Calu3 (cell line): ENCODE measurements around the gene MLPH. TPM values are rescaled to one million over a fixed set of nuclear protein-coding genes. Genes with fewer than 3 reads are reported as not detected.

ENCODE experiments used
- Bru-seq: library from RNA; stranded (reverse); fragments of 400-500 nt; gene quantifications from one replicate; lab custom pipeline; 2021; lab: Mats Ljungman, UMichigan
- BruChase-seq, 2 experiments: library from RNA; stranded (reverse); fragments of 400-500 nt; gene quantifications; one replicate each; lab custom pipeline; 2021; lab: Mats Ljungman, UMichigan
- BruUV-seq: library from RNA; stranded (reverse); fragments of 400-500 nt; replicated peaks from 2 replicates; lab custom pipeline; 2021; lab: Mats Ljungman, UMichigan
- CTCF ChIA-PET: fragments of 300-600 bp; sonication (Branson Sonifier 250); formaldehyde crosslinking; loops from one replicate; lab custom pipeline; 2022; ENCODE audit warnings: antibody characterized with exemption; lab: Charles Lee
- DNase-seq: peaks from one replicate; pipeline ENCODE4 v3.0.0; 2022
- H3K27ac Mint-ChIP-seq: one replicate; pipeline ENCODE4 v1.8.0; 2022; ENCODE audit warnings: mixed read lengths; ENCODE audit not compliant: unreplicated experiment
- H3K27me3 Mint-ChIP-seq: one replicate; pipeline ENCODE4 v1.8.0; 2022; ENCODE audit warnings: mixed read lengths; ENCODE audit not compliant: unreplicated experiment
- H3K36me3 Mint-ChIP-seq: one replicate; pipeline ENCODE4 v1.8.0; 2022; ENCODE audit warnings: mild to moderate bottlenecking, moderate library complexity, mixed read lengths; ENCODE audit not compliant: insufficient read depth, unreplicated experiment
- H3K4me1 Mint-ChIP-seq: one replicate; pipeline ENCODE4 v1.8.0; 2022; ENCODE audit warnings: mild to moderate bottlenecking, low read depth, mixed read lengths; ENCODE audit not compliant: unreplicated experiment
- H3K4me3 Mint-ChIP-seq: one replicate; pipeline ENCODE4 v1.8.0; 2022; ENCODE audit warnings: mild to moderate bottlenecking, low read depth, moderate library complexity, mixed read lengths; ENCODE audit not compliant: unreplicated experiment
- H3K9me3 Mint-ChIP-seq: one replicate; pipeline ENCODE4 v1.8.0; 2022; ENCODE audit warnings: low read depth, mixed read lengths; ENCODE audit not compliant: unreplicated experiment
- intact Hi-C: fragments of 100-400 bp; cut with micrococcal nuclease; formaldehyde crosslinking; loops from one replicate; pipeline ENCODE4 v1.10.0; 2022; ENCODE audit not compliant: unreplicated experiment
- long read RNA-seq: library from polyadenylated mRNA; stranded (forward); transcript quantifications from one replicate; pipeline ENCODE4 v2.0.0, GENCODE V29; 2022
- total RNA-seq: library from RNA; stranded (reverse); gene quantifications from 2 replicates; pipeline ENCODE4 v1.2.3, GENCODE V29; 2022
- TF ChIP-seq, protein P1 (sequence below): fragments of 200-600 bp; IDR thresholded peaks from one replicate; pipeline ENCODE4 v1.8.0; 2022; ENCODE audit warnings: antibody characterized with exemption; ENCODE audit not compliant: unreplicated experiment

Gene MLPH, protein sequence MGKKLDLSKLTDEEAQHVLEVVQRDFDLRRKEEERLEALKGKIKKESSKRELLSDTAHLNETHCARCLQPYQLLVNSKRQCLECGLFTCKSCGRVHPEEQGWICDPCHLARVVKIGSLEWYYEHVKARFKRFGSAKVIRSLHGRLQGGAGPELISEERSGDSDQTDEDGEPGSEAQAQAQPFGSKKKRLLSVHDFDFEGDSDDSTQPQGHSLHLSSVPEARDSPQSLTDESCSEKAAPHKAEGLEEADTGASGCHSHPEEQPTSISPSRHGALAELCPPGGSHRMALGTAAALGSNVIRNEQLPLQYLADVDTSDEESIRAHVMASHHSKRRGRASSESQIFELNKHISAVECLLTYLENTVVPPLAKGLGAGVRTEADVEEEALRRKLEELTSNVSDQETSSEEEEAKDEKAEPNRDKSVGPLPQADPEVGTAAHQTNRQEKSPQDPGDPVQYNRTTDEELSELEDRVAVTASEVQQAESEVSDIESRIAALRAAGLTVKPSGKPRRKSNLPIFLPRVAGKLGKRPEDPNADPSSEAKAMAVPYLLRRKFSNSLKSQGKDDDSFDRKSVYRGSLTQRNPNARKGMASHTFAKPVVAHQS
- total RNA-seq (39.8 and 47.2 TPM in 2 replicates), Bru-seq, nascent RNA (percentile 63 among the genes with signal in this experiment), BruChase-seq, experiment 1, labeled RNA remaining after a 6-hour chase (percentile 54 among the genes with signal in this experiment), BruChase-seq, experiment 2, labeled RNA remaining after a 2-hour chase (percentile 58 among the genes with signal in this experiment)
- long read RNA-seq, transcript MLPH-202 (15 exons, 2,332 nt): major isoform, 7 of 28 reads
- long read RNA-seq, partial matches to known transcripts: 7 of 28 reads
- long read RNA-seq, other reads (novel, unspliced or antisense): 11 of 28 reads

DNA sequence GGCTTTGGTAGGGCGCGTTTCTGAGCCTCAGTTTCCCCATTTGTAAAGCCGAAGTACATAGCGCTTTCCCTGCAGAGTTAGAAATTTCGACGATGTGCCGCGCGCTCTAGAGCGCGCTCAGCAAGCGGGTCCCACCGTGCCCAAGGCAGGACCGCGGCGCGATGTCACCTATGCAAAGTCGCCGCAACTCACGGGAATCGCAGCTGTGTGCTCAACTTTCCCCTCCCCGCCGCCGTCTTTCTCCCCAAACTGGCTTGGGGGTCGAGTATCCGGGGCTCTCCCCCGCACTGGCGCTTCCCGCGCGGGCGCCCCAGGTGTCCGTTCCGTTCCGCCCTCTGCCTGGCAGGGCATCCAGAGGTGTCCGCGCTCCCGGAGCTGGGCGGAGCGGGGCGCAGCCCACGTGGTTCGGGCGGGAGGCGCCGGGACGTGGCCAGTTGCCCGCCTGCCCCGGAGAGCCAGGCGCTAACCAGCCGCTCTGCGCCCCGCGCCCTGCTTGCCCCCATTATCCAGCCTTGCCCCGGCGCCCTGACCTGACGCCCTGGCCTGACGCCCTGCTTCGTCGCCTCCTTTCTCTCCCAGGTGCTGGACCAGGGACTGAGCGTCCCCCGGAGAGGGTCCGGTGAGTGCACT, at the start of gene MLPH:
Gene MLPH (plus strand): TSS at position 433 of the 630 bp plus-strand sequence. CDS start 6,176 bp downstream, outside the sequence.
- no peaks in the 10 kb centered on the region for H3K9me3 Mint-ChIP-seq
- TF ChIP-seq, protein P1, sequence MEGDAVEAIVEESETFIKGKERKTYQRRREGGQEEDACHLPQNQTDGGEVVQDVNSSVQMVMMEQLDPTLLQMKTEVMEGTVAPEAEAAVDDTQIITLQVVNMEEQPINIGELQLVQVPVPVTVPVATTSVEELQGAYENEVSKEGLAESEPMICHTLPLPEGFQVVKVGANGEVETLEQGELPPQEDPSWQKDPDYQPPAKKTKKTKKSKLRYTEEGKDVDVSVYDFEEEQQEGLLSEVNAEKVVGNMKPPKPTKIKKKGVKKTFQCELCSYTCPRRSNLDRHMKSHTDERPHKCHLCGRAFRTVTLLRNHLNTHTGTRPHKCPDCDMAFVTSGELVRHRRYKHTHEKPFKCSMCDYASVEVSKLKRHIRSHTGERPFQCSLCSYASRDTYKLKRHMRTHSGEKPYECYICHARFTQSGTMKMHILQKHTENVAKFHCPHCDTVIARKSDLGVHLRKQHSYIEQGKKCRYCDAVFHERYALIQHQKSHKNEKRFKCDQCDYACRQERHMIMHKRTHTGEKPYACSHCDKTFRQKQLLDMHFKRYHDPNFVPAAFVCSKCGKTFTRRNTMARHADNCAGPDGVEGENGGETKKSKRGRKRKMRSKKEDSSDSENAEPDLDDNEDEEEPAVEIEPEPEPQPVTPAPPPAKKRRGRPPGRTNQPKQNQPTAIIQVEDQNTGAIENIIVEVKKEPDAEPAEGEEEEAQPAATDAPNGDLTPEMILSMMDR: no peak
- CTCF ChIA-PET: interaction anchor here (1.2 kb wide), 1 partner anchor 15 kb away, joined by 3 read pairs; no protein-coding TSS in a partner anchor
- peak; percentile 77 for DNase-seq
- H3K36me3 Mint-ChIP-seq: peaks cover 53% of the 10 kb centered on the region
- H3K4me3 Mint-ChIP-seq: peak within 1 kb of the TSS; percentile 90
- no TSS peak for BruUV-seq
- peaks cover 53% of the 10 kb centered on the region for H3K4me1 Mint-ChIP-seq
- intact Hi-C loops: no loop called here
- H3K27ac Mint-ChIP-seq: no peak within 1 kb of the TSS
- H3K27me3 Mint-ChIP-seq: peaks cover 3% of the 10 kb centered on the region

DNA sequence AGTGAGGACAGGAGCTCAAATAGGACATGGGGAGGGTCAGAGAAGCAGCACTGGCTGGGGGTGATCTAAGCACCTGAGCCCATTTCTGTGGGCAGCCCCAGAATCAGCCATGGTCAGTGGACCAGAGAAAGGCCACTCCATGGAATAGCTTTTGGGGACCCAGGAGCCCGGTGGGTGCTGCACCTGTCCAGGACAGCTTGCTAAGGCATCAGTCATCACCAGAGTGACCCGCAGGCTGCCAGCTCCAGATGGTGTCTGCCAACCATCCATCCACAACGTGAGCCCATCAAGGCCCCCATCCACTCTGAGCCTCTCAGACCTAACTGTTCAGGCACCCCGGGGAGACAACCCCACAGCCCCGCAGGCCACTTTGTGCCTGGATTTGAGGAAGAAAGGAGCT, 49.5 kb upstream of the MLPH start:
- CTCF ChIA-PET: no interaction called here
- Mint-ChIP-seq H3K9me3 (no peaks in the 10 kb centered on the region), H3K4me3 (no peak overlapping the region), H3K27me3 (peaks cover 49% of the 10 kb centered on the region), H3K4me1 (peaks cover 6% of the 10 kb centered on the region), H3K36me3 (no peaks in the 10 kb centered on the region), H3K27ac (no peak overlapping the region)
- TF ChIP-seq, protein P1: no peak
- DNase-seq: no peak
- intact Hi-C loops: no loop called here
- BruUV-seq: no TSS peak

DNA sequence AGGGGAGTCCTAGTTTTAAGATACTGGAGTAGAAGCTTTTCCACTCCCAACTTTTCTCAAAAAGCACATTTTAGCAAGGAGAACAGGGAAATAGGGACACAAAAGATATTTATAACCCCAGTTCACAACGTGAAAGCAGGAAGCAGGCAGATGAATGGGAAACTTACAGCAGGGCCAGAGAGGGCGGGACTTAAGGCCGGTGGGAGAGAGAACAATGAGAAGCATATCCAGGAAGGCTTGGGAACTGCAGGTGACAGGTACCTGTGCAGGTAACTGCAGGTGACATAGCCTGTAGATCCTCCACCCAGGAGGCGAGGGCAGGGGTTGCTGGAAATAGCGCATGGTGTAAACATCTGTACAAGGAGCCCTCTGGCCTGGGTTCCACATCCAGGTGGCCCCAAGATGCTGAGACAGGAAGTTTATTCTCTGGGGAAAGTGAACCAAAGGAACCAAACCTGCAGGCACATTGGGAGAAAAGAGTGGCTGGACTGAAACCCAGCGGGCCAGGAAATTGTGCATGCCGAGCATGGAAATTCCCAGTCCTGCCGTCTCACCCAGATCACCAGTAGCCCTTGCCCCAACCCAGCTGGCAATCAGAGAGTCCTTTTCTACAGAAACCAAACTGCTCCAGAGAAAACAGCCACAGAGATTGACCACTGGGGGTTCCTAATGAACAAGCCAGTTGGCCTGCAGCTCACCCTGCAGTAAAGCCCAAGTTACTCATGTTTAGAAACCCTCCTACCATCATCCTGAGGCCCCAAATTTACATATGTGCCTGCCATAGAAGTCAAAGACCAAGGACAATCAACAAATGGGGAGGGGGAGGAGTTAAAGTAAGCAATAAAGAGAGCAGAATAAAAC, 48.7 kb upstream of the MLPH start:
- no TSS peak for BruUV-seq
- intact Hi-C loops: no loop called here
- Mint-ChIP-seq H3K4me1 (no peaks in the 10 kb centered on the region), H3K27ac (no peak overlapping the region), H3K27me3 (peaks cover 51% of the 10 kb centered on the region), H3K9me3 (no peaks in the 10 kb centered on the region), H3K36me3 (no peaks in the 10 kb centered on the region), H3K4me3 (no peak overlapping the region)
- TF ChIP-seq, protein P1: no peak
- DNase-seq: peak; percentile 56
- CTCF ChIA-PET: no interaction called here
